Medulla oblongata (tissue), 1 donor: ENCODE measurements around the gene OR5B21.

Source experiments
- DNase-seq: peaks from one replicate; pipeline ENCODE4 v3.0.0-alpha.2; 2015; ENCODE audit errors: extremely low spot score

Gene OR5B21

GRCh38 chr11:58493676-58494075 lies 14.2 kb downstream of the OR5B21 start:
- DNase-seq: no peak

DNA sequence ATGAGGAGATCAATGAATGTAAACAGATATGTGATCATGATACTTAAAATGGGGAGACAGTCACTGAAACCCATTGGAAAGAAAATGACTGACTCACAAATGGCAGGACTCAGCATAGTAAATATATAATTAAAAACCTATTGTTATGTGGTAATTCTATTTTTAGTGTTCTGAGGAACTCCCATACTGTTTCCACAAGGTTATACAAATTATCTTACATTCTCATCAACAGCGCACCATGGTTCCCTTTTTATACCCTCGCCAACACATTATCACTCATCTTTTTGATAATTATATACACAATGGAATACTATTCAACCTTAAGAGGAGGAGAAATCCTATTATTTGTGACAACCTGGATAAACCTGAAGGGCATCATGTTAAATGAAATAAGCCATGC lies 17.1 kb downstream of the OR5B21 start:
- no peak for DNase-seq

- no peak for DNase-seq
Observed at GRCh38 chr11:58487170-58487569, 20.7 kb downstream of the OR5B21 start.

DNA sequence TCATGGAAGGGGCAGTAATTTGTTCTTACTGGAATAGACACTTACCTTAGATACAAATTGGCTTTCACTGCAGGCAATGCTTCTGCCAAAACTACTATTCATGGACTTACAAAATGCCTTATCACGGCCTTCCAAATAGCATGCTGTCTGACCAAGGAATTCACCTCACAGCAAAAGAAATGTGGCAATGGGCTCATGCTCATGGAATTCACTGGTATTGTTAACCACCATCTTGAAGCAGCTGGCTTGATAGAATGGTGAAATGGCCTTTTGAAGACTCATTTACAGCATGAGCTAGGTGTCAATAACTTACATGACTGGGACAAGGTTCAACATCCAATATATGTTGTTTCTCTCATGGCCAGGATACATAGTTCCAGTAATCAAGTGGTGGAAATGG lies 21.9 kb downstream of the OR5B21 start:
- DNase-seq: no peak

GRCh38 chr11:58471892-58472291 lies 36.0 kb downstream of the OR5B21 start:
- DNase-seq: no peak

GRCh38 chr11:58466293-58466692 lies 41.6 kb downstream of the OR5B21 start:
- no peak for DNase-seq

DNA sequence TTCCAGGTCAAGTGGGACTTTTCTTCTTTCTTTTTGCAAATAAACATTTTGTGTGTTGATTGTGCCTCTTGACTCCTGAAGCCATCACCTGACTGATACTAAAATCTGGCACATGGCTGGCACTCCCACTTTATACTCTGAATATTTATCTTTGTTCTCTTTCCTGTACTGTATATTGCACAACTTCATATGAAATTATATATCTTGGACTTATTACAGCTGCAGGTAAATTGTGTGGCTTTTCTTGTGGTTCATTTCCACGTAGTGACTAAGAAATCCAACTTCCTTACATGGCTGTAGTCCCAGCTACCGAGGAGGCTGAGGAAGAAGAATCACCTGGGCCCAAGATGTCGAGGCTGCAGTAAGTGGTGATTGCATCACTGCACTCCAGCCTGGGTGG lies 42.2 kb downstream of the OR5B21 start:
- no peak for DNase-seq
